GM21423 (cell line): ENCODE data around the gene STPG3.

Source experiments
- ATAC-seq: cut with Tn5 transposase; IDR thresholded peaks from one replicate; pipeline ENCODE4 v1.9.1; 2021; ENCODE audit warnings: mild to moderate bottlenecking, moderate library complexity; ENCODE audit not compliant: unreplicated experiment

STPG3 gene

GRCh38 chr9:137278061-137278701 lies 27.1 kb downstream of the STPG3 start:
- no peak for ATAC-seq

- no peak for ATAC-seq
Observed at GRCh38 chr9:137278721-137279711, 27.9 kb downstream of the STPG3 start.

- ATAC-seq = no peak
Observed at GRCh38 chr9:137279741-137280473, 28.8 kb downstream of the STPG3 start.

- no peak for ATAC-seq
Observed at GRCh38 chr9:137280474-137281344, 29.6 kb downstream of the STPG3 start.

GRCh38 chr9:137281345-137282116 lies 30.4 kb downstream of the STPG3 start:
- ATAC-seq = no peak

GRCh38 chr9:137286975-137287383 lies 35.9 kb downstream of the STPG3 start:
- no peak for ATAC-seq

GRCh38 chr9:137293094-137293481 lies 42.0 kb downstream of the STPG3 start:
- no peak for ATAC-seq

- ATAC-seq = no peak
Observed at GRCh38 chr9:137293482-137294090, 42.5 kb downstream of the STPG3 start.

- no peak for ATAC-seq
Observed at GRCh38 chr9:137294091-137294680, 43.1 kb downstream of the STPG3 start.

GRCh38 chr9:137294681-137295237 lies 43.7 kb downstream of the STPG3 start:
- ATAC-seq = no peak

GRCh38 chr9:137295238-137295811 lies 44.2 kb downstream of the STPG3 start:
- peak; percentile 55 for ATAC-seq

- ATAC-seq = no peak
Observed at GRCh38 chr9:137295849-137296669, 45.0 kb downstream of the STPG3 start.

- ATAC-seq = no peak
Observed at GRCh38 chr9:137296670-137297664, 45.9 kb downstream of the STPG3 start.

GRCh38 chr9:137297966-137298365 lies 46.9 kb downstream of the STPG3 start:
- ATAC-seq = no peak

GRCh38 chr9:137298401-137299202 lies 47.5 kb downstream of the STPG3 start:
- ATAC-seq = no peak
